Chondrocyte (in vitro differentiated cells): ENCODE results near the gene ADGRD1. TPM values are rescaled to one million over a fixed set of nuclear protein-coding genes. Genes with fewer than 3 reads are reported as not detected.
"Not testable (repeated sequence)": the region's sequence is repeated elsewhere in the genome, so short reads cannot be mapped to it uniquely, and the experiment has no call there.

Source experiments
- DNase-seq: peaks from one replicate; pipeline ENCODE4 v3.0.0; 2021; ENCODE audit warnings: mixed read lengths, low spot score
- H3K27ac Mint-ChIP-seq: one replicate; pipeline ENCODE4 v1.8.0; 2021; ENCODE audit warnings: mild to moderate bottlenecking, moderate library complexity, mixed read lengths; ENCODE audit not compliant: unreplicated experiment
- H3K27me3 Mint-ChIP-seq: 2 replicates; pipeline ENCODE4 v1.8.0; 2021; ENCODE audit warnings: low read depth, mixed read lengths
- H3K36me3 Mint-ChIP-seq: 2 replicates; pipeline ENCODE4 v1.8.0; 2021; ENCODE audit warnings: low read depth, mixed read lengths
- H3K4me1 Mint-ChIP-seq: 2 replicates; pipeline ENCODE4 v1.8.0; 2021; ENCODE audit warnings: low read depth, mild to moderate bottlenecking, mixed read lengths
- H3K4me3 Mint-ChIP-seq: one replicate; pipeline ENCODE4 v1.8.0; 2021; ENCODE audit warnings: mild to moderate bottlenecking, moderate library complexity, mixed read lengths; ENCODE audit not compliant: unreplicated experiment
- H3K9me3 Mint-ChIP-seq: 2 replicates; pipeline ENCODE4 v1.8.0; 2021; ENCODE audit warnings: low read depth, mixed read lengths
- CTCF ChIP-seq: fragments of 200-600 bp; sonication (generic); IDR thresholded peaks from 2 replicates; pipeline ENCODE4 v1.5.0; 2021; ENCODE audit warnings: antibody characterized with exemption, mild to moderate bottlenecking, moderate library complexity
- long read RNA-seq: library from polyadenylated mRNA; stranded (forward); transcript quantifications from one replicate; pipeline ENCODE4 v2.0.0, GENCODE V29; 2021
- total RNA-seq: library from RNA; stranded (reverse); gene quantifications from 3 replicates; pipeline ENCODE4 v1.2.1, GENCODE V29; 2021

Gene ADGRD1
- 1.7 to 4.7 TPM (median 3.5 TPM) in 3 replicates for total RNA-seq
- long read RNA-seq, full-length matches to known transcripts: 1 of 2 reads
- long read RNA-seq, partial matches to known transcripts: 0 of 2 reads
- long read RNA-seq, other reads (novel, unspliced or antisense): 1 of 2 reads

- peaks cover 23% of the 10 kb centered on the region for H3K4me1 Mint-ChIP-seq
- peaks cover 5% of the 10 kb centered on the region for H3K27me3 Mint-ChIP-seq
- H3K36me3 Mint-ChIP-seq: no peaks in the 10 kb centered on the region
- H3K9me3 Mint-ChIP-seq: no peaks in the 10 kb centered on the region
- no peak for DNase-seq
- TF ChIP-seq CTCF: no peak
- peak within 1 kb of the TSS; percentile 75 for H3K27ac Mint-ChIP-seq
- H3K4me3 Mint-ChIP-seq: peak within 1 kb of the TSS; percentile 78
Measured at GRCh38 chr12:130953771-130954543, at the start of gene ADGRD1. ADGRD1 (plus strand) TSS chr12:130953907; CDS start chr12:130954466, 559 bp downstream.

- DNase-seq: no peak
- Mint-ChIP-seq H3K4me1 (no peaks in the 10 kb centered on the region), H3K27me3 (peaks cover 6% of the 10 kb centered on the region), H3K27ac (no peak overlapping the region), H3K9me3 (no peaks in the 10 kb centered on the region), H3K4me3 (no peak overlapping the region), H3K36me3 (no peaks in the 10 kb centered on the region)
- no peak for TF ChIP-seq CTCF
Measured at GRCh38 chr12:130904064-130904463, 49.6 kb upstream of the ADGRD1 start.

GRCh38 chr12:130904936-130905455 is 48.7 kb upstream of the ADGRD1 start:
- not testable (repeated sequence) for H3K27me3 Mint-ChIP-seq, H3K36me3 Mint-ChIP-seq, H3K4me1 Mint-ChIP-seq, H3K27ac Mint-ChIP-seq, H3K4me3 Mint-ChIP-seq, DNase-seq, H3K9me3 Mint-ChIP-seq

GRCh38 chr12:130909111-130909510 is 44.6 kb upstream of the ADGRD1 start:
- no peak for TF ChIP-seq CTCF
- H3K4me1 Mint-ChIP-seq: no peaks in the 10 kb centered on the region
- no peak overlapping the region for H3K27ac Mint-ChIP-seq
- H3K36me3 Mint-ChIP-seq: no peaks in the 10 kb centered on the region
- H3K27me3 Mint-ChIP-seq: peaks cover 2% of the 10 kb centered on the region
- DNase-seq: no peak
- H3K4me3 Mint-ChIP-seq: no peak overlapping the region
- H3K9me3 Mint-ChIP-seq: peaks cover 17% of the 10 kb centered on the region

- Mint-ChIP-seq H3K27ac (no peak overlapping the region), H3K36me3 (no peaks in the 10 kb centered on the region), H3K27me3 (peaks cover 12% of the 10 kb centered on the region), H3K4me1 (peaks cover 3% of the 10 kb centered on the region), H3K9me3 (peaks cover 17% of the 10 kb centered on the region), H3K4me3 (no peak overlapping the region)
- TF ChIP-seq CTCF: no peak
- DNase-seq: no peak
Measured at GRCh38 chr12:130911193-130911592, 42.5 kb upstream of the ADGRD1 start.
